Measurements from ENCODE around the gene C13orf46.

DNA sequence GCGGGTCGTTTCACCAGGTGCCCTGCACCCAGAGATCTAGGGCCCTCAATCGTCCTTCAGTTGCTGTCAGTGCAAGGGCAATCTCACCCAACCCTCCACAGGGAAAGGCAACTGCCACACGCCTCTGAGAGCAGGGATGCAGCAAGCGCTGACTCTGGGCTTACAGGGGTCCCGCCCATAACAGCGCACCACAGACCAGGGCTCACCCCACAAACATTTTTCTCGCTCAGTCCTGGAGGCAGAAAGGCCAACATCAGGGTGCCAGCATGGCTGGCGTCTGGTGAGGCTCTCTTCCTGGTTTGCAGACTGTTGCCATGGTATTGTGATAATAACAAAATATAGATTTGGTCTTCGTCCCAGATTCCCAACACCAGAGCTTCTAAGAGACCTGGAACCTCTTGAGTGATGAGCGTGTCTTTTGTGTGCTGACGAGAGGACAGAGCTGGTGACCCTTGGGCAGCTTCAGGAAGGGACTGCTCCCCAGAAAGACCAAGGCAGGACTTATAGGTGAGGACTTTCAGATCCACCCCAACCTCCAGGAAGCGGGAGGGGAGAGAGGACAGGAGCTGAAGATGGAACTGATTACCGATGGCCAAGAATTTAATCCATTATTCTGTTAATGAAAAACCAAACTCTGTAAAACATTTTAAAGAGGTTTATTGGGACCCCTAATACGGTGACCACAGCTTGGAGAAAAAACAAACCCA is 51.3 kb downstream of the C13orf46 start:
- TF ChIP-seq GABPA (IDR thresholded peaks at IDR 0.05; ENCODE audit: low read depth) (no peak), CEBPB (IDR thresholded peaks at IDR 0.05; ENCODE audit: borderline replicate concordance in 1 of 2, low read depth in 2 of 2, low read length in 2 of 2) (no peak), TAF1 (IDR thresholded peaks at IDR 0.05; ENCODE audit: borderline replicate concordance, low read depth, low read length) (no peak), STAT3 (IDR thresholded peaks at IDR 0.05; ENCODE audit: low read depth, low read length) (no peak), SMC3 (IDR thresholded peaks at IDR 0.05; ENCODE audit: borderline replicate concordance, low read length) (no peak), POLR2A (IDR thresholded peaks at IDR 0.05; ENCODE audit: low read depth, low read length) (no peak), RAD21 (IDR thresholded peaks at IDR 0.05; ENCODE audit: insufficient read depth, low read depth, low read length) (no peak), ZNF274 (IDR thresholded peaks at IDR 0.05; ENCODE audit: insufficient read depth, insufficient read length) (no peak)
- TF ChIP-seq, protein P1, sequence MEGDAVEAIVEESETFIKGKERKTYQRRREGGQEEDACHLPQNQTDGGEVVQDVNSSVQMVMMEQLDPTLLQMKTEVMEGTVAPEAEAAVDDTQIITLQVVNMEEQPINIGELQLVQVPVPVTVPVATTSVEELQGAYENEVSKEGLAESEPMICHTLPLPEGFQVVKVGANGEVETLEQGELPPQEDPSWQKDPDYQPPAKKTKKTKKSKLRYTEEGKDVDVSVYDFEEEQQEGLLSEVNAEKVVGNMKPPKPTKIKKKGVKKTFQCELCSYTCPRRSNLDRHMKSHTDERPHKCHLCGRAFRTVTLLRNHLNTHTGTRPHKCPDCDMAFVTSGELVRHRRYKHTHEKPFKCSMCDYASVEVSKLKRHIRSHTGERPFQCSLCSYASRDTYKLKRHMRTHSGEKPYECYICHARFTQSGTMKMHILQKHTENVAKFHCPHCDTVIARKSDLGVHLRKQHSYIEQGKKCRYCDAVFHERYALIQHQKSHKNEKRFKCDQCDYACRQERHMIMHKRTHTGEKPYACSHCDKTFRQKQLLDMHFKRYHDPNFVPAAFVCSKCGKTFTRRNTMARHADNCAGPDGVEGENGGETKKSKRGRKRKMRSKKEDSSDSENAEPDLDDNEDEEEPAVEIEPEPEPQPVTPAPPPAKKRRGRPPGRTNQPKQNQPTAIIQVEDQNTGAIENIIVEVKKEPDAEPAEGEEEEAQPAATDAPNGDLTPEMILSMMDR (IDR thresholded peaks at IDR 0.05 in 2 of 3, conservative IDR thresholded peaks at IDR 0.05 in 1 of 3; ENCODE audit: control insufficient read depth in 2 of 3, extremely low read depth in 1 of 3, insufficient read depth in 1 of 3, low read depth in 3 of 3, low read length in 3 of 3), result no peak
